Measurements from ENCODE around the gene GARIN3. TPM values are rescaled to one million over a fixed set of nuclear protein-coding genes. Genes with fewer than 3 reads are reported as not detected.

Gene GARIN3
- total RNA-seq, 4 donors from 2014 or later, result not detected

GRCh38 chr5:157159209-157159751, 6.8 kb downstream of the GARIN3 start:
- TF ChIP-seq CTCF (IDR thresholded peaks at IDR 0.05), result no peak
- no peak for TF ChIP-seq POLR2A (IDR thresholded peaks at IDR 0.05)
- Histone ChIP-seq H3K27me3 (no peaks in the 10 kb centered on the region), H3K4me1 (no peaks in the 10 kb centered on the region), H3K4me3 (no peak overlapping the region), H3K9me3 (no peaks in the 10 kb centered on the region), H3K27ac (no peak overlapping the region), H3K36me3 (no peaks in the 10 kb centered on the region)
- no peak for DNase-seq
- intact Hi-C loops (cut with DNase I; ENCODE audit: low total_unique reads), result no loop called here

- Histone ChIP-seq H3K4me3 (no peak overlapping the region), H3K9me3 (no peaks in the 10 kb centered on the region), H3K27me3 (no peaks in the 10 kb centered on the region), H3K27ac (no peak overlapping the region), H3K36me3 (no peaks in the 10 kb centered on the region), H3K4me1 (no peaks in the 10 kb centered on the region)
- intact Hi-C loops (cut with DNase I; ENCODE audit: low total_unique reads), result no loop called here
- TF ChIP-seq POLR2A (IDR thresholded peaks at IDR 0.05), result no peak
- no peak for TF ChIP-seq CTCF (IDR thresholded peaks at IDR 0.05)
- DNase-seq, result no peak
These were observed 8.7 kb downstream of the GARIN3 start for GRCh38 chr5:157157293-157157891.

GRCh38 chr5:157155297-157155696, 10.8 kb downstream of the GARIN3 start:
- H3K4me3 ChIP-seq, result no peak overlapping the region
- no peaks in the 10 kb centered on the region for H3K27me3 ChIP-seq
- no peaks in the 10 kb centered on the region for H3K36me3 ChIP-seq
- no peak for DNase-seq
- no peak overlapping the region for H3K27ac ChIP-seq
- no peak for TF ChIP-seq CTCF (IDR thresholded peaks at IDR 0.05)
- no peak for TF ChIP-seq POLR2A (IDR thresholded peaks at IDR 0.05)
- H3K4me1 ChIP-seq, result no peaks in the 10 kb centered on the region
- intact Hi-C loops (cut with DNase I; ENCODE audit: low total_unique reads), result no loop called here
- no peaks in the 10 kb centered on the region for H3K9me3 ChIP-seq

GRCh38 chr5:157150995-157151394, 15.1 kb downstream of the GARIN3 start:
- DNase-seq, result no peak
- Histone ChIP-seq H3K27ac (no peak overlapping the region), H3K27me3 (no peaks in the 10 kb centered on the region), H3K4me1 (no peaks in the 10 kb centered on the region), H3K9me3 (no peaks in the 10 kb centered on the region), H3K36me3 (no peaks in the 10 kb centered on the region), H3K4me3 (no peak overlapping the region)
- intact Hi-C loops (cut with DNase I; ENCODE audit: low total_unique reads), result no loop called here
- TF ChIP-seq CTCF (IDR thresholded peaks at IDR 0.05) (no peak), POLR2A (IDR thresholded peaks at IDR 0.05) (no peak)

- no peak overlapping the region for H3K4me3 ChIP-seq
- H3K4me1 ChIP-seq, result no peaks in the 10 kb centered on the region
- DNase-seq, result peak; percentile 39 to 46
- no peaks in the 10 kb centered on the region for H3K27me3 ChIP-seq
- no peak overlapping the region for H3K27ac ChIP-seq
- intact Hi-C loops (cut with DNase I; ENCODE audit: low total_unique reads), result no loop called here
- TF ChIP-seq POLR2A (IDR thresholded peaks at IDR 0.05), result no peak
- TF ChIP-seq CTCF (IDR thresholded peaks at IDR 0.05), result peak; percentile 63 to 82 (median 68)
- no peaks in the 10 kb centered on the region for H3K9me3 ChIP-seq
- no peaks in the 10 kb centered on the region for H3K36me3 ChIP-seq
These were observed 17.1 kb downstream of the GARIN3 start for GRCh38 chr5:157148734-157149615.
